CD4-positive, alpha-beta T cell (primary cell): ENCODE measurements around the gene VPS4B. TPM values are rescaled to one million over a fixed set of nuclear protein-coding genes. Genes with fewer than 3 reads are reported as not detected.
A peak's percentile ranks its signal among the peaks of the same experiment; 100 is the strongest.

Source experiments
- ATAC-seq: fragments of 200-7000 bp; cut with Tn5 transposase; one replicate; pipeline ENCODE4 v1.10.0; 2022; ENCODE audit warnings: mild to moderate bottlenecking; ENCODE audit not compliant: poor library complexity
- CTCF ChIA-PET: fragments of 350-600 bp; sonication (Branson Sonifier 250); formaldehyde crosslinking; loops from one replicate; lab custom pipeline; 2021; ENCODE audit warnings: antibody characterized with exemption, inconsistent platforms; lab: Charles Lee
- POLR2A ChIA-PET: fragments of 350-600 bp; sonication (Branson Sonifier 250); formaldehyde crosslinking; loops from one replicate; lab custom pipeline; 2021; ENCODE audit warnings: antibody characterized with exemption, inconsistent platforms; lab: Charles Lee
- DNase-seq, 14 experiments: peaks; one replicate each; pipeline ENCODE4 v3.0.0-alpha.2; 2013 to 2020; ENCODE audit warnings: mixed read lengths in 2 of 14
- H3K27ac ChIP-seq, 2 donors: one replicate each; pipeline versions ENCODE4 v1.5.1 to v1.7.0; 2013; ENCODE audit warnings: low read length in 2 of 2, low read depth in 1 of 2, mild to moderate bottlenecking in 1 of 2
- H3K27me3 ChIP-seq, 2 experiments: 1 replicate in 1 of 2; 2 replicates in 1 of 2; pipeline versions ENCODE4 v1.6.1 to v1.7.0; 2013; ENCODE audit warnings: low read length in 2 of 2, control low read depth in 1 of 2, mild to moderate bottlenecking in 1 of 2, moderate library complexity in 1 of 2; ENCODE audit not compliant: insufficient read depth in 2 of 2, control insufficient read depth in 1 of 2
- H3K36me3 ChIP-seq: one replicate; pipeline ENCODE4 v1.6.1; 2013; ENCODE audit warnings: low read length, control low read depth; ENCODE audit not compliant: insufficient read depth
- H3K4me1 ChIP-seq: one replicate; pipeline ENCODE4 v1.6.1; 2013; ENCODE audit warnings: low read length, control low read depth; ENCODE audit not compliant: insufficient read depth
- H3K4me3 ChIP-seq: one replicate; pipeline ENCODE4 v1.5.1; 2013; ENCODE audit warnings: mild to moderate bottlenecking, low read length, moderate library complexity
- H3K9me3 ChIP-seq, 2 experiments: 1 replicate in 1 of 2; 2 replicates in 1 of 2; pipeline versions ENCODE4 v1.6.1 to v1.7.0; 2013; ENCODE audit warnings: low read length in 2 of 2, mild to moderate bottlenecking in 2 of 2, control low read depth in 1 of 2, moderate library complexity in 1 of 2; ENCODE audit not compliant: control insufficient read depth in 1 of 2, insufficient read depth in 1 of 2
- H3K27ac Mint-ChIP-seq: one replicate; pipeline ENCODE4 v1.8.0; 2020; ENCODE audit warnings: mixed read lengths
- H3K27me3 Mint-ChIP-seq: one replicate; pipeline ENCODE4 v1.8.0; 2021; ENCODE audit warnings: mixed read lengths
- H3K36me3 Mint-ChIP-seq: one replicate; pipeline ENCODE4 v1.8.0; 2021; ENCODE audit warnings: low read depth, mixed read lengths
- H3K4me1 Mint-ChIP-seq: one replicate; pipeline ENCODE4 v1.8.0; 2021; ENCODE audit warnings: low read depth, mixed read lengths
- H3K4me3 Mint-ChIP-seq: one replicate; pipeline ENCODE4 v1.8.0; 2020; ENCODE audit warnings: mild to moderate bottlenecking, mixed read lengths
- H3K9me3 Mint-ChIP-seq: one replicate; pipeline ENCODE4 v1.8.0; 2020; ENCODE audit warnings: mixed read lengths
- intact Hi-C, 2 experiments: fragments of 100-400 bp; cut with DNase I in 1 of 2; cut with micrococcal nuclease in 1 of 2; formaldehyde crosslinking; loops; one replicate each; pipeline versions ENCODE4 v1.15.1 to v1.9.0; 2023 to 2025; cut with DNase I, micrococcal nuclease
- total RNA-seq, 174 experiments: library from RNA in 2 of 174; stranded (reverse) in 2 of 174; gene quantifications; one replicate each; pipeline ENCODE4 v1.2.3 and lab custom pipeline; 2021 to 2026
- TF ChIP-seq, protein P1 (sequence below): fragments of 200-600 bp; IDR thresholded peaks from one replicate; pipeline ENCODE4 v1.8.0; 2022; ENCODE audit warnings: antibody characterized with exemption, mild to moderate bottlenecking

The VPS4B gene
- total RNA-seq, 2 experiments from 2014 or later: 46.0 to 50.8 TPM

DNA sequence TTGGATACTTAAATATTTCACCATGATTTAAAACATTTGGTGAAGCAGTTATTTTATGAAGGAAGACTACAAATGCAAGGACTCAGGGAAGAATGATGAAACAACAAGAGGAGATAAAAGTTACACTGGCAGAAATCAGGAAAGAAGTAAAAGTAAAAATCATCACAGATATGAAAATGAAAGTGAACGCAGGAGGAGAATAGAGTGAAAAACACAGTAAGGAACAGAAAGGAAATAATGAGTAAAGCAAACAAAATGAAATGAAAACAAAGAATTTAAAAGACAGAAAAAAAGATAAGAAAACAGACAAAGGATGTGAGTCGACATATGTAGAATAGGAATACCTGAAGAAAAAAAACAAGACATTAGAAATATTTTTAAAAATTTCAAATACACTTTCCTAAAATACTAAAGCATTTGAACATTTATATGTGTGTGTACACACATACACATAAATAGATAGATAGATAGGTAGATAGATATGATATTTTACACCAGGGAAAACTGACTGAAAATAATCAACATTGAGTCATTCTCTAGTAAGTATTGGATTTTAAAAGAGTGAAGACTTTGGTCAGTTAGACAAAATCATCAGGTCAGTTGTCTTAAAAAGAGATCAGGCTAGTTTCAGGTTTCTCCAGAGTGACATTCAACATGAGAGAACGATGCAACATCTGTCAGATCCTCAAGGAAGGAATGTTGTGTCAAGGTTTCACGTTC lies 43.2 kb downstream of the VPS4B start:
- TF ChIP-seq, protein P1, sequence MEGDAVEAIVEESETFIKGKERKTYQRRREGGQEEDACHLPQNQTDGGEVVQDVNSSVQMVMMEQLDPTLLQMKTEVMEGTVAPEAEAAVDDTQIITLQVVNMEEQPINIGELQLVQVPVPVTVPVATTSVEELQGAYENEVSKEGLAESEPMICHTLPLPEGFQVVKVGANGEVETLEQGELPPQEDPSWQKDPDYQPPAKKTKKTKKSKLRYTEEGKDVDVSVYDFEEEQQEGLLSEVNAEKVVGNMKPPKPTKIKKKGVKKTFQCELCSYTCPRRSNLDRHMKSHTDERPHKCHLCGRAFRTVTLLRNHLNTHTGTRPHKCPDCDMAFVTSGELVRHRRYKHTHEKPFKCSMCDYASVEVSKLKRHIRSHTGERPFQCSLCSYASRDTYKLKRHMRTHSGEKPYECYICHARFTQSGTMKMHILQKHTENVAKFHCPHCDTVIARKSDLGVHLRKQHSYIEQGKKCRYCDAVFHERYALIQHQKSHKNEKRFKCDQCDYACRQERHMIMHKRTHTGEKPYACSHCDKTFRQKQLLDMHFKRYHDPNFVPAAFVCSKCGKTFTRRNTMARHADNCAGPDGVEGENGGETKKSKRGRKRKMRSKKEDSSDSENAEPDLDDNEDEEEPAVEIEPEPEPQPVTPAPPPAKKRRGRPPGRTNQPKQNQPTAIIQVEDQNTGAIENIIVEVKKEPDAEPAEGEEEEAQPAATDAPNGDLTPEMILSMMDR: no peak
- CTCF ChIA-PET: no interaction called here
- Histone ChIP-seq H3K36me3 (no peaks in the 10 kb centered on the region), H3K27me3 (no peaks in the 10 kb centered on the region), H3K9me3 (peaks cover 0 to 5% of the 10 kb centered on the region in 2 experiments), H3K27ac (no peak overlapping the region), H3K4me1 (no peaks in the 10 kb centered on the region), H3K4me3 (no peak overlapping the region)
- H3K4me1 Mint-ChIP-seq: peaks cover 7% of the 10 kb centered on the region
- peaks cover 5% of the 10 kb centered on the region for H3K9me3 Mint-ChIP-seq
- no peak overlapping the region for H3K27ac Mint-ChIP-seq
- H3K4me3 Mint-ChIP-seq: peak overlapping the region; percentile 1
- intact Hi-C loops: no loop called here
- no peaks in the 10 kb centered on the region for H3K27me3 Mint-ChIP-seq
- POLR2A ChIA-PET: no interaction called here
- no peaks in the 10 kb centered on the region for H3K36me3 Mint-ChIP-seq
- no peak for DNase-seq
- ATAC-seq: no peak

DNA sequence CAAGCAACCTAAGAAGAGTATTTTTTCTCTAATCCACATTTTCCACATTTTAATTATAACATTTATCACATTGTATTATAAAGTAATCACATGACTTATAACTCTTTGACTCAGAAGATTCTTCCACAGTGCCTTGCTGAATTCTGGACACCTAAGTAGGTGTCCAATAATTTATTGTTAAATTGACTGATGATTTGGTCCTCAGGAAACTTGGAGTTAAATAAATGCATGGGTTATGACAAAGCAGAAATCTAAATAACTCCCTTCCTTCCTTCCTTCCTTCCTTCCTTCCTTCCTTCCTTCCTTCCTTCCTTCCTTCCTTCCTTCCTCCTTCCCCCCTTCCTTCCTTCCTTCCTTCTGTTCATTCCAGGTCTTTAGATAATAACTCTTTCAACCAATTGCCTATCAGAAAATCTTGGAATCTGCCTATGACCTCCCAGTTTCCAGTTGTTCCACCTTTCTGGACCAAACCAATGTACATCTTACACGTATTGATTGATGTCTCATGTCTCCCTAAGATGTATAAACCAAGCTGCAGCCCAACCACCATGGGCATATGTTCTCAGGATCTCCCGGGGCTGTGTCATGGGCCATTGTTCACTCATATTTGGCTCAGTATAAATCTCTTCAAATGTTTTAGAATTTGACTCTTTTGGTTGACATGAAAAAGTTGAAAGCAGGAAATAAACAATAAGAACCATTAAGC lies 44.8 kb downstream of the VPS4B start:
- H3K36me3 Mint-ChIP-seq: no peaks in the 10 kb centered on the region
- ATAC-seq: no peak
- DNase-seq: no peak
- no peaks in the 10 kb centered on the region for H3K27me3 ChIP-seq
- H3K4me3 Mint-ChIP-seq: no peak overlapping the region
- no peak overlapping the region for H3K27ac Mint-ChIP-seq
- peaks cover 5% of the 10 kb centered on the region for H3K9me3 Mint-ChIP-seq
- H3K27me3 Mint-ChIP-seq: no peaks in the 10 kb centered on the region
- peaks cover 7% of the 10 kb centered on the region for H3K4me1 Mint-ChIP-seq
- POLR2A ChIA-PET: interaction anchor here (0.6 to 1.1 kb wide), 2 partner anchors 9 to 14 kb away, joined by 3 read pairs; no protein-coding TSS in a partner anchor
- no peaks in the 10 kb centered on the region for H3K4me1 ChIP-seq
- TF ChIP-seq, protein P1: no peak
- H3K36me3 ChIP-seq: no peaks in the 10 kb centered on the region
- CTCF ChIA-PET: interaction anchor here (0.7 kb wide), 1 partner anchor 37 kb away, joined by 3 read pairs; no protein-coding TSS in a partner anchor
- no peak overlapping the region for H3K27ac ChIP-seq
- no peaks in the 10 kb centered on the region for H3K9me3 ChIP-seq
- intact Hi-C loops: no loop called here
- no peak overlapping the region for H3K4me3 ChIP-seq

GRCh38 chr18:63376538-63376937 lies 45.7 kb downstream of the VPS4B start:
- no peak overlapping the region for H3K4me3 Mint-ChIP-seq
- Histone ChIP-seq H3K4me1 (no peaks in the 10 kb centered on the region), H3K9me3 (no peaks in the 10 kb centered on the region), H3K4me3 (no peak overlapping the region), H3K27me3 (no peaks in the 10 kb centered on the region), H3K36me3 (no peaks in the 10 kb centered on the region), H3K27ac (no peak overlapping the region)
- ATAC-seq (no peak), DNase-seq (no peak)
- H3K4me1 Mint-ChIP-seq: peaks cover 7% of the 10 kb centered on the region
- H3K9me3 Mint-ChIP-seq: peaks cover 5% of the 10 kb centered on the region
- TF ChIP-seq, protein P1: no peak
- POLR2A ChIA-PET: interaction anchor here (1.1 kb wide), 1 partner anchor 13 kb away, joined by 3 read pairs; no protein-coding TSS in a partner anchor
- intact Hi-C loops: no loop called here
- CTCF ChIA-PET: interaction anchor here (0.5 to 0.7 kb wide), 2 partner anchors 38 to 286 kb away, joined by 3 read pairs; no protein-coding TSS in a partner anchor
- no peak overlapping the region for H3K27ac Mint-ChIP-seq
- H3K27me3 Mint-ChIP-seq: no peaks in the 10 kb centered on the region
- no peaks in the 10 kb centered on the region for H3K36me3 Mint-ChIP-seq
